Retinal pigment epithelial cell (primary cell): ENCODE measurements around the gene SURF1.
"Not testable (repeated sequence)": the region's sequence is repeated elsewhere in the genome, so short reads cannot be mapped to it uniquely, and the experiment has no call there.

Experiments
- DNase-seq: peaks from one replicate; pipeline ENCODE4 v3.0.0-alpha.2; 2010; ENCODE audit warnings: low read depth
- H3K4me3 ChIP-seq: 2 replicates; pipeline ENCODE4 v1.5.1; 2011; ENCODE audit warnings: mild to moderate bottlenecking, low read length, control low read depth, moderate library complexity
- CTCF ChIP-seq: conservative IDR thresholded peaks from 2 replicates; pipeline ENCODE4 v1.5.1; 2011; ENCODE audit warnings: low read depth, low read length, control low read depth, inconsistent platforms

Gene SURF1

GRCh38 chr9:133383438-133383837 is 27.2 kb upstream of the SURF1 start:
- no peak for TF ChIP-seq CTCF
- no peak overlapping the region for H3K4me3 ChIP-seq
- DNase-seq = no peak

GRCh38 chr9:133382507-133383141 is 26.3 kb upstream of the SURF1 start:
- no peak for TF ChIP-seq CTCF
- no peak overlapping the region for H3K4me3 ChIP-seq
- no peak for DNase-seq

GRCh38 chr9:133380734-133381133 is 24.4 kb upstream of the SURF1 start:
- no peak for DNase-seq
- no peak overlapping the region for H3K4me3 ChIP-seq

GRCh38 chr9:133379153-133380086 is 23.1 kb upstream of the SURF1 start:
- TF ChIP-seq CTCF = no peak
- H3K4me3 ChIP-seq = no peak overlapping the region
- DNase-seq = no peak

More at GRCh38 chr9:133380734-133381133, 24.4 kb upstream of the SURF1 start:
- no peak for TF ChIP-seq CTCF

GRCh38 chr9:133378408-133378962 is 22.2 kb upstream of the SURF1 start:
- TF ChIP-seq CTCF = no peak
- no peak overlapping the region for H3K4me3 ChIP-seq
- no peak for DNase-seq

GRCh38 chr9:133377721-133378216 is 21.5 kb upstream of the SURF1 start:
- no peak overlapping the region for H3K4me3 ChIP-seq
- no peak for TF ChIP-seq CTCF
- no peak for DNase-seq

- DNase-seq, H3K4me3 ChIP-seq: not testable (repeated sequence)
Measured at GRCh38 chr9:133377280-133377679, 21.0 kb upstream of the SURF1 start.
